Stimulated activated CD4-positive, alpha-beta T cell treated with anti-CD3 and anti-CD28 coated beads, TNF-alpha, amount 100 ng/mL, for 1 hour (primary cell): Measurements from ENCODE around the gene HIVEP3.

Experiments
- DNase-seq, 3 donors: peaks; one replicate each; pipeline ENCODE4 v3.0.0-alpha.2; 2020; ENCODE audit warnings: low read depth in 3 of 3, low spot score in 1 of 3

HIVEP3 gene

GRCh38 chr1:41618871-41619270, 299.9 kb downstream of the HIVEP3 start:
- no peak for DNase-seq

- DNase-seq, result no peak
Observed at GRCh38 chr1:41618066-41618825, 300.5 kb downstream of the HIVEP3 start.

- no peak for DNase-seq
Observed at GRCh38 chr1:41617336-41617735, 301.4 kb downstream of the HIVEP3 start.

- DNase-seq, result no peak
Observed at GRCh38 chr1:41616563-41616962, 302.2 kb downstream of the HIVEP3 start.

GRCh38 chr1:41615981-41616380, 302.7 kb downstream of the HIVEP3 start:
- DNase-seq, result no peak

GRCh38 chr1:41615316-41615715, 303.4 kb downstream of the HIVEP3 start:
- DNase-seq, result no peak

- DNase-seq, result no peak
Observed at GRCh38 chr1:41614818-41615217, 303.9 kb downstream of the HIVEP3 start.

GRCh38 chr1:41613689-41614574, 304.8 kb downstream of the HIVEP3 start:
- DNase-seq, result no peak

- no peak for DNase-seq
Observed at GRCh38 chr1:41612953-41613352, 305.8 kb downstream of the HIVEP3 start.

- DNase-seq, result no peak
Observed at GRCh38 chr1:41611932-41612450, 306.7 kb downstream of the HIVEP3 start.

DNA sequence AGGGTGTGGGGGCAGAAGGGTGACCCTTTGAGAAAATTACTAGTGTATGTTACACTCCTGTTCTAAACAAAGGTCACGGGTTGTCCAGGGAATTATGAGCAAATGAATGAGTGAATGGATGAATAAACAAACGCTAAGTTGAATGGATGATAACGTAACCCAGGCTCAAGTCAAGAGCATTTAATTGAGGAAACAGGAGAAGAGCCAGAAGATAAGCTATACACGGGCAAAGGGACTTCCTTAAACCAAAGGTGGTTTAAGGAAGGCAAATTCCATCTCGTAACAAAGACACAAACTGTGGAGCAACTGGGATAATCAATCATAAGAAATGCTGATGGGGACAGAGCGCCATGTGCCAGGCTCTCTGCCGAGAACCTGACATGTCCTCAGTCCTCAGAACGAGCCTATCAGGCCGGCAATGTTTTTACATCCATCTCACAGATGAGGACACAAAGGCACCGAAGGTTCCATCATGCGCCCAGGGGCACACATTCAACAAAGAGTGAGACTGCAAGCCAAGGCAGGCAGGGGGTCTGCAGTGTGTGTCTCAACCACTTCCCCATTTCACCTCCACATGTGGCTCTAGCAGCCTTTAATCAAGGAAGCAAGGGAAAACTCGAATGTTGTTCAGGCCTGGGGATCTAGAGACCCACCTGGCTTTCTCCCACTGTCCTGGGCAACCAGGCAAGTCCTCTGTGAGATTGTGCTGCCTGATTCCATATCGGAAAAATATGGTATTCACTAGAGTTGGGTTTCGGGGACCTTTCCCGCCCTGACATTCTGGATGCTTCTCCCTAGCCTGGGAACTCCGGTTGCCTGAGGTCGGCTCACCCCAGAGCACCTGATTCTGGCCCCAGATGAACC, 307.4 kb downstream of the HIVEP3 start:
- no peak for DNase-seq

GRCh38 chr1:41610361-41610760, 308.4 kb downstream of the HIVEP3 start:
- DNase-seq, result no peak

- DNase-seq, result no peak
Observed at GRCh38 chr1:41609166-41609883, 309.4 kb downstream of the HIVEP3 start.

GRCh38 chr1:41608211-41608610, 310.5 kb downstream of the HIVEP3 start:
- no peak for DNase-seq

- DNase-seq, result no peak
Observed at GRCh38 chr1:41607808-41608207, 310.9 kb downstream of the HIVEP3 start.

DNA sequence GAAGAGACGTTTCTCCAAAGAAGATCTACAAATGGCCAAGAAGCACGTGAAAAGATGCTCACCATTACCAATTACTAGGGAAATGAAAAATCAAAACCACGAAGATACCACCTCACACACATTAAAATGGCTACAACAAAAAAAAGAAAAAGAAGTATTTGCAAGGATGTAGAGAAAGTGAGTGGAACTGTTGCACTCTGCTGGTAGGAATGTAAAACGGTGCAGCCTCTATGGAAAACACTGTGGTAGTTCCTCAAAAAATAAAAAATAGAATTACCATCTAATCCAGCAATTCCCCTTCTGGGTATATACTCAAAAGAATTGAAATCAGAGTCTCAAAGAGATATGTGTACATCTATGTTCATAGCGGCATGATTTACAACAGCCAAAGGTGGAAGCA, 318.8 kb downstream of the HIVEP3 start:
- no peak for DNase-seq

DNA sequence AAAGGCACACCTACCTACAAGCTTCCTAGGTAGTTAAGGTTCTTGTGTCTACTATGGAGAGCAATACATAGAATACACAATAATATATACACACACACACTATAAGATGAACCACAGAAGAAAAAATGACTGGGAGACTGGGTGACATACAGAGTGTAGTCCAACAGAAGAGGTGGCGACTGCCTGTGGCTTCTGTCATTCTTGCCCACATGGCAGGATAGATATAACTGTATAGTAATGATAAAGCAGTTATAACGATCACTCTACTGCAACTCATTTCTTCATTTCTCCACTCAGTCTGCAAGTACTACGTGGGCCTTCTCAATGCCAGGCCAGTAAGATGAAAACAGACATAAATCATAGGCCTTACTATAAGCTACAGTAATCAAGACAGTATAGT, 320.4 kb downstream of the HIVEP3 start:
- no peak for DNase-seq

DNA sequence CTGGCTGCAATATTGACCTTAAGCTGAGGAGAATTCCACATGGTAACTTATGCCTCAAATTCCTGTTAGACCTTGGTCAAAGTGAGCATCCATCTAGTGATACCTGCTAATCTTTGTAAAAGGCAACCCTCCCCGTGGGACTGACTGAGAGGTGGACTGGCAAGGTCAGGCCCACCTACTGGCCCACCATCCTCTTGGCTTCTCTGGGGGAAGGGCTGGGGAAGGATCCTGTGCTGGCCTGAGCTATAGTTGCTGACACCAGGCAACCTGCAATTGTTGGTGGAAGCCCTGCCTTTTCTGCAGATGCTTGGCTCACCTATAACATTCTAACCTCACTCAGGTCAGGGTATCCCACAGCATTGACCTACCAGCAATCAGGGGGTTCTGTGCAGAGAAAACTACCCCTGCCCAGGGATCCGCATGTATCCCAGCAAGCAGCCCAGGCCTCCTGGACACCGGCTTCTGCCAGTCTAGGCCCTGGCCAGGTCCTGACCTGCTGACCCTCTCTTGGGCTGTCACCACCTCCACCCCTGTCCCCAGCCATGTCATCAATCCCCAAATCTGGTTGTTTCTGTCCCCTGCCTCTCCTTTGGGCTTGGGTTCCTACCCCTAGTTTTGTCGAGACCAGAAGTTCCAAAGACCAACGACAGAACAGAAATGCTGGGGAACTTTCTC, 326.1 kb downstream of the HIVEP3 start:
- DNase-seq, result no peak

- no peak for DNase-seq
Observed at GRCh38 chr1:41591891-41592290, 326.8 kb downstream of the HIVEP3 start.

GRCh38 chr1:41590331-41590730, 328.4 kb downstream of the HIVEP3 start:
- no peak for DNase-seq
